ENCODE measurements around the gene ODR4. TPM values are rescaled to one million over a fixed set of nuclear protein-coding genes. Genes with fewer than 3 reads are reported as not detected.

ODR4 gene
- polyA plus RNA-seq, 1 donor (not counting 4 experiments of a cell fraction or from before 2014, with no cell fraction given): 20.0 TPM

DNA sequence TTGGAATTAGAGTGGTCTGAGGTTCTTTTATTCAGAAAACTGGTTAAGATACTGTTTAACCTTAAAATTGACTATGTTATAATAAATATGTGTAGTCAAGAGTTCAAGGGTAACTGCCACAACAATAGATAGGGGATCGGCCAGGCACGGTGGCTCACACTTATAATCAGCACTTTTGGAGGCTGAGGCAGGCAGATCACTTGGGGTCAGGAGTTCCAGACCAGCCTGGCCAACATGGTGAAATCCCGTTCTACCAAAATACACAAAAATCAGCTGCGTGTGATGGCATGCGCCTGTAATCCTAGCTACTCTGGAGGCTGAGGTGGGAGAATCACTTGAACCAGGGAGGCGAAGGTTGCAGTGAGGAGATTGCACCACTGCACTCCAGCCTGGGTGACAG, 45.8 kb downstream of the ODR4 start:
- Histone ChIP-seq H3K9me3 (ENCODE audit: control insufficient read depth, low read depth, low read length) (no peaks in the 10 kb centered on the region), H4K20me1 (ENCODE audit: control insufficient read depth, extremely low read depth, insufficient read depth, low read length) (no peaks in the 10 kb centered on the region), H2AFZ (ENCODE audit: control insufficient read depth, low read length) (no peak overlapping the region), H3K4me2 (ENCODE audit: control insufficient read depth, extremely low read depth, insufficient read depth, low read depth, low read length) (no peak overlapping the region), H3K4me3 (ENCODE audit: control insufficient read depth in 2 of 3, extremely low read depth in 1 of 3, insufficient read depth in 2 of 3, low read depth in 1 of 3, low read length in 3 of 3) (no peak overlapping the region), H3K79me2 (ENCODE audit: control insufficient read depth, insufficient read depth, low read length) (no peaks in the 10 kb centered on the region), H3K9me1 (ENCODE audit: control insufficient read depth, extremely low read depth, insufficient read depth, low read length) (no peaks in the 10 kb centered on the region), H3K9ac (ENCODE audit: control insufficient read depth, extremely low read depth, insufficient read depth, low read length) (no peak overlapping the region), H3K27me3 (ENCODE audit: control insufficient read depth, extremely low read depth, insufficient read depth, low read length) (no peaks in the 10 kb centered on the region), H3K27ac (ENCODE audit: control insufficient read depth, insufficient read depth, low read length) (no peak overlapping the region), H3K36me3 (ENCODE audit: control insufficient read depth in 2 of 2, extremely low read depth in 1 of 2, insufficient read depth in 2 of 2, low read length in 2 of 2) (peaks cover 3 to 8% of the 10 kb centered on the region in 2 experiments), H3K4me1 (ENCODE audit: control insufficient read depth, extremely low read depth, insufficient read depth, low read length) (no peaks in the 10 kb centered on the region)
- FAIRE-seq (no peak), DNase-seq (ENCODE audit: low read depth, low spot score) (no peak)
- dilution Hi-C loops (cut with MboI; ENCODE audit: extremely low pct_ligation_motif_present, low sequenced_read_pairs): no loop called here
- TF ChIP-seq, protein P1, sequence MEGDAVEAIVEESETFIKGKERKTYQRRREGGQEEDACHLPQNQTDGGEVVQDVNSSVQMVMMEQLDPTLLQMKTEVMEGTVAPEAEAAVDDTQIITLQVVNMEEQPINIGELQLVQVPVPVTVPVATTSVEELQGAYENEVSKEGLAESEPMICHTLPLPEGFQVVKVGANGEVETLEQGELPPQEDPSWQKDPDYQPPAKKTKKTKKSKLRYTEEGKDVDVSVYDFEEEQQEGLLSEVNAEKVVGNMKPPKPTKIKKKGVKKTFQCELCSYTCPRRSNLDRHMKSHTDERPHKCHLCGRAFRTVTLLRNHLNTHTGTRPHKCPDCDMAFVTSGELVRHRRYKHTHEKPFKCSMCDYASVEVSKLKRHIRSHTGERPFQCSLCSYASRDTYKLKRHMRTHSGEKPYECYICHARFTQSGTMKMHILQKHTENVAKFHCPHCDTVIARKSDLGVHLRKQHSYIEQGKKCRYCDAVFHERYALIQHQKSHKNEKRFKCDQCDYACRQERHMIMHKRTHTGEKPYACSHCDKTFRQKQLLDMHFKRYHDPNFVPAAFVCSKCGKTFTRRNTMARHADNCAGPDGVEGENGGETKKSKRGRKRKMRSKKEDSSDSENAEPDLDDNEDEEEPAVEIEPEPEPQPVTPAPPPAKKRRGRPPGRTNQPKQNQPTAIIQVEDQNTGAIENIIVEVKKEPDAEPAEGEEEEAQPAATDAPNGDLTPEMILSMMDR (optimal IDR thresholded peaks at IDR 0.05 in 1 of 3, IDR thresholded peaks at IDR 0.05 in 1 of 3, conservative IDR thresholded peaks at IDR 0.05 in 1 of 3; ENCODE audit: extremely low read depth in 1 of 3, insufficient read depth in 2 of 3, low read length in 3 of 3): no peak
- no peak for TF ChIP-seq EZH2 (IDR thresholded peaks at IDR 0.05; ENCODE audit: low read length)

DNA sequence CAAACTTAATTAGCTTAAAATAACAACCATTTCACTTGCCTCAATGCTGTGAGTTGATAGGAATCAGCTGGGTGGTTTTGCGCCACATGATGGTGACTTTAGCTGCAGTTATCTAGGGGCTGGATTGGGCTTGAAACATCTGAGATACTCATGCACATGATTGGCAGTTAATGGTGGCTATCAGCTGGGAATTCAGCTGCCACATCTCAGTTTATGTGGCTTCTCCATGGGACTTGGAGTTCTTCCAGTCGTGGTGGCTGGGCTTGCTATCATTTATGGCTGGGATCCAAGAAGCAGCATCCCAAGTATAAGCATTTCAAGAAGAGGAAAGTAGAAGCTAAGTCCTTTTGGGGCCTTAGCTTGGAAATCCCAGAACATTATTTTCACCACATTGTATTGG, 48.9 kb downstream of the ODR4 start:
- no peak for DNase-seq (ENCODE audit: low read depth, low spot score)
- TF ChIP-seq EZH2 (IDR thresholded peaks at IDR 0.05; ENCODE audit: low read length): no peak
- TF ChIP-seq, protein P1 (optimal IDR thresholded peaks at IDR 0.05 in 1 of 3, IDR thresholded peaks at IDR 0.05 in 1 of 3, conservative IDR thresholded peaks at IDR 0.05 in 1 of 3; ENCODE audit: extremely low read depth in 1 of 3, insufficient read depth in 2 of 3, low read length in 3 of 3): no peak
- Histone ChIP-seq H3K27me3 (ENCODE audit: control insufficient read depth, extremely low read depth, insufficient read depth, low read length) (no peaks in the 10 kb centered on the region), H3K27ac (ENCODE audit: control insufficient read depth, insufficient read depth, low read length) (no peak overlapping the region), H3K79me2 (ENCODE audit: control insufficient read depth, insufficient read depth, low read length) (no peaks in the 10 kb centered on the region), H3K4me2 (ENCODE audit: control insufficient read depth, extremely low read depth, insufficient read depth, low read depth, low read length) (no peak overlapping the region), H3K4me3 (ENCODE audit: control insufficient read depth in 2 of 3, extremely low read depth in 1 of 3, insufficient read depth in 2 of 3, low read depth in 1 of 3, low read length in 3 of 3) (no peak overlapping the region), H4K20me1 (ENCODE audit: control insufficient read depth, extremely low read depth, insufficient read depth, low read length) (no peaks in the 10 kb centered on the region), H3K9me1 (ENCODE audit: control insufficient read depth, extremely low read depth, insufficient read depth, low read length) (no peaks in the 10 kb centered on the region), H2AFZ (ENCODE audit: control insufficient read depth, low read length) (no peak overlapping the region), H3K36me3 (ENCODE audit: control insufficient read depth in 2 of 2, extremely low read depth in 1 of 2, insufficient read depth in 2 of 2, low read length in 2 of 2) (peaks cover 0 to under 1% of the 10 kb centered on the region in 2 experiments), H3K4me1 (ENCODE audit: control insufficient read depth, extremely low read depth, insufficient read depth, low read length) (no peaks in the 10 kb centered on the region), H3K9ac (ENCODE audit: control insufficient read depth, extremely low read depth, insufficient read depth, low read length) (no peak overlapping the region), H3K9me3 (ENCODE audit: control insufficient read depth, low read depth, low read length) (no peaks in the 10 kb centered on the region)
- no peak for FAIRE-seq
- dilution Hi-C loops (cut with MboI; ENCODE audit: extremely low pct_ligation_motif_present, low sequenced_read_pairs): no loop called here
